ENCODE data around the gene PPT1. TPM values are rescaled to one million over a fixed set of nuclear protein-coding genes. Genes with fewer than 3 reads are reported as not detected.

PPT1 gene
- total and polyA plus RNA-seq, 2 of the 13 experiments (the other 11 are each of a cell fraction or from before 2014, with no cell fraction given): 129 TPM

GRCh38 chr1:40039757-40040510 is 57.1 kb downstream of the PPT1 start (continued):
- TF ChIP-seq ATF7-NPFF (CRISPR knock-in tag; IDR thresholded peaks at IDR 0.05; ENCODE audit: low read depth): no peak; the same call in 1 of the 2 replicates
- TF ChIP-seq ZNF580 (CRISPR knock-in tag; IDR thresholded peaks at IDR 0.05; ENCODE audit: borderline replicate concordance, low read depth): peak; percentile 58; the same call in 1 of the 2 replicates
- TF ChIP-seq NFIB (CRISPR knock-in tag; IDR thresholded peaks at IDR 0.05; ENCODE audit: borderline replicate concordance): no peak
- TF ChIP-seq KAT2B (IDR thresholded peaks at IDR 0.05; ENCODE audit: borderline replicate concordance, low read depth, low read length): no peak
- no peak for TF ChIP-seq SUZ12 (IDR thresholded peaks at IDR 0.05; ENCODE audit: low read depth, low read length)
- no peak for TF ChIP-seq THAP11 (CRISPR knock-in tag; IDR thresholded peaks at IDR 0.05)
- TF ChIP-seq POLR2A (IDR thresholded peaks at IDR 0.05; ENCODE audit: insufficient read depth in 1 of 2, low read depth in 2 of 2, low read length in 2 of 2): peak; percentile 62 to 87
- no peak for TF ChIP-seq NCOA5 (CRISPR knock-in tag; IDR thresholded peaks at IDR 0.05)
- TF ChIP-seq ZNF276 (CRISPR knock-in tag; IDR thresholded peaks at IDR 0.05; ENCODE audit: low read depth): 0 out of 2 replicates have a peak, but pooled peaks have one; percentile 47
- TF ChIP-seq DR1 (CRISPR knock-in tag; IDR thresholded peaks at IDR 0.05): peak; percentile 86
- no peak for TF ChIP-seq U2AF2 (IDR thresholded peaks at IDR 0.05; ENCODE audit: low read depth, low read length)
- no peak for TF ChIP-seq CHCHD3 (CRISPR knock-in tag; IDR thresholded peaks at IDR 0.05)
- TF ChIP-seq ELF3 (CRISPR knock-in tag; IDR thresholded peaks at IDR 0.05): peak; percentile 44; the same call in 1 of the 2 replicates
- no peak for TF ChIP-seq ZNF513 (CRISPR knock-in tag; conservative IDR thresholded peaks at IDR 0.05)
- TF ChIP-seq TOPORS (CRISPR knock-in tag; IDR thresholded peaks at IDR 0.05): no peak
- TF ChIP-seq GLI4 (CRISPR knock-in tag; IDR thresholded peaks at IDR 0.05; ENCODE audit: borderline replicate concordance): no peak
- no peak for TF ChIP-seq ZBTB7A (CRISPR knock-in tag; IDR thresholded peaks at IDR 0.05)
- no peak for TF ChIP-seq STAT6 (CRISPR knock-in tag; IDR thresholded peaks at IDR 0.05; ENCODE audit: borderline replicate concordance)
- TF ChIP-seq ZNF224 (CRISPR knock-in tag; IDR thresholded peaks at IDR 0.05): 0 out of 2 replicates have a peak, but pooled peaks have one; percentile 51
- peak; percentile 53; the same call in 1 of the 2 replicates for TF ChIP-seq ZFP91 (CRISPR knock-in tag; IDR thresholded peaks at IDR 0.05; ENCODE audit: borderline replicate concordance)
- no peak for TF ChIP-seq ZNF589 (CRISPR knock-in tag; conservative IDR thresholded peaks at IDR 0.05)
- TF ChIP-seq ZNF451 (CRISPR knock-in tag; IDR thresholded peaks at IDR 0.05): peak; percentile 49
